DMS153 treated with DMSO at 0.1 percent for 48 hours (cell line): ENCODE data around the gene FAM219B.
"Not testable (repeated sequence)": the region's sequence is repeated elsewhere in the genome, so short reads cannot be mapped to it uniquely, and the experiment has no call there.

ENCODE experiments used
- DNase-seq: peaks from one replicate; lab custom pipeline; 2025; ENCODE audit not compliant: unreplicated experiment; lab: John Stamatoyannopoulos, UW

The FAM219B gene

DNA sequence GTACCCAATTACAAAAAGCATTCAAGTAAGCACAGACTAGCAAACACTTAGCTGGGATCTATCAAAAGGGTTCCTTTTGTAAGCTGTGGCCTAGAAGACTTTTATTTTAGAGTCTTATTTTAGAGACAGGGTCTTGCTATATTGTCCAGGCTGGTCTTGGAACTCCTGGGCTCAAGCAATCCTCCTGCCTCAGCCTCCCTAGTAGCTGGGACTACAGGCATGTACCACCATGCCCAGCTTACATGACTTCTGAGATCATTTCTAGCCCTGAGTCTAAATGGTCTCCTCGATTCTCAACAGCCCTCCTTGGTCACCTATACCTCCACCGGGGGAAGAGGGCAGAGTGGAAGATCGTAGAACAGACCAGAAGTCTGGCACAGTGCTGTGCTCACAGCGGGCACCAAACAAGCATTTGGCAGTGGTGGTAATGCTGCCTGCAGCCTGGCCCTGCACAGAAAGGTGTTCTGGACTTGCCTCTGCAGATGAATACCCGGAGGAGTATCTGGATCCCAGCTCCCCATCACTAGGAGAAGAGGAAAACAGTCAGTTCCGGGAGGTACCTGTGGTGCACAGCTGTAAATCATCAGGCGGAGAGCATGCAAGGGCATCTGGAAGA lies 2.4 kb downstream of the FAM219B start:
- no peak for DNase-seq

DNA sequence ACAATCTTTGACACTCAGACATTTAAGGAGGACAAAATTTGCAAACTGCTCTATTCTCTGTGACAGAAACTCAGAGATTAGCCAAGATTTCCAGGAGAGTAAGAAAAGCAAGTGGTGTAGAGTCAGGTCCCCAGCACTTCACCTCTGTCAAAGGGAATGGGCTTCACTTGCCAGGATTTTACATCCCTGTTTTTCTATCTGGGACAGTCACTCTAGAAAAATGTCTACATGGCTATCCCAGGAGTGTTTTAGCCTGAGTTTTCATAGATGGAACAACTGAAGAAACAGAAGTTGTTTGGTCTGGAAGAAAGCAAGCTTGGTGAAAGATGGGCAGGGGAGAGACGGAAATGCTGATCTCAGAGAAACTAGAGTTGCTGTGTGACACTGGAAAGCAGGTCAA lies 3.0 kb downstream of the FAM219B start:
- DNase-seq = no peak

DNA sequence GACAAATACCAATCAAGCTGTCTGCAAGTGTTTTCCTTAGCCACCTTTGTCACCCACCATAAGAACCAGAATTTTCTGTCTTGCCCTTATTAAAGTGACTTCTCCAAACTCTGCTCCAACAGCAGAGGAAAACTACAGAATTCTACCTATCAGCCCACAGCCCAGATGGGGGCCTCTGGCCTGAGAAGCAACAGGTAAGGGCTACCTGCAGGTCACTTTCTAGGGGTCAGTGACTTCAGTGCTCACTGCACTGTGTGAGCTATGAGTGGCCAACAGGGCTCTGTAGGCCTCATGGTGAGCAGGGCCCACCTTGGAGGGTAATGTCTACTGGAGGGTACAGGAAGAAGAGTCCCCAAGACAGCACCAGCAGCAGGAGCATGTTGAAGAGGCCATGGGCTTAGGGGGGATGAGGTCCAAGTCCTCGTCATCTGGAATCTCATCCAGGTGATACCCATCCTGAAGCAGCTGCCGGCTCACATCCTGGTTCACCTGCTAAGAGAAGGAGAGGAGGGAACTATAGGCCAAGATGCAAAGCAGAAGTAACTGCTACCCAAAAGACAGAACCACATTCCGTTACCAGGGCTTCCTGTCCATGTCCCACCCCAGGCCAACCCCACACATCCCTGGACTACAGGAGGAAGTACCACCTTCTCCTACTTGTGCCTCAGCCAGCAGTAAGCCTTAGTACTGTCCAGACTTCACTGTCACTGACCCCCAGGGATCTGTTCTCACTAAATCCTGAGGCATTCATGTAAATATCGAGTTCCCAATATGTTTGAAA lies 4.2 kb downstream of the FAM219B start:
- no peak for DNase-seq

DNA sequence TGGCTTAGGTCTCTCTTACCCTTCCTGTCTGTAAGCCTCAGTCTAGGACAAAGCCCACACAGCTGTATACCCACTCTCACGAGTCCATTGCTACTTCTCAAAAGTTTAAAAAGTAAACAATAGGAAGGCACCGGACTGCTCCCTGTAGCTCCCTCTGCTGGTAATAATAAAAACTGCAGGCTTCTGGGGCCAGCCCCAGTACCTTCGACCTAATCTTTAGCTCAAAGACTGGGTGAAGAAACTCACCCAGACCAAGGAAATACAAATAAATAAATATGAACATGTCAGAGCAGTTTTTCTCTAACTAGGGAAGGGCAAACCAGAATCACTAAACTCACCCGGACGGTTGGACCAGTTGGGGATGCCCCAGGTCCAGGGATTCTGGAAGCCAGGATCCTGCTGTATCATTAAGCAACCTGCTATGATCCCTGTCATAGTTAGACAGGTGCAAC lies 5.0 kb downstream of the FAM219B start:
- DNase-seq = no peak

DNA sequence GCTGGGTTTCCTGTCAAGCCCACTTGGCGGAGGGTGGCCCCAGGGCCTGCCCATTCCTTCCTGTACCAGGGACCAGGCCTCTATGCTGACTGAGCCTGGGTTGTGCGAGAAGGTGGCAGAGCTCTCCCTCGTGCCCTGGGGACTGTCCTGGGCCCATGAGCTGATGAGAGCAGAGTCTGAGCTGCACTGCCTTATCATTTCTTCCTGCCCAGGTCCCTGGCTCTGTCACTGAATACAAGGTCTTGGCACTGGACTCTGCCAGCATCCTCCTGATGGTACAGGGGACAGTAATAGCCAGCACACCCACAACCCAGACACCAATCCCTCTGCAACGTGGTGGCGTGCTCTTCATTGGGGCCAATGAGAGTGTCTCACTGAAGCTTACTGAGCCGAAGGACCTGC lies 9.3 kb downstream of the FAM219B start:
- DNase-seq = no peak

DNA sequence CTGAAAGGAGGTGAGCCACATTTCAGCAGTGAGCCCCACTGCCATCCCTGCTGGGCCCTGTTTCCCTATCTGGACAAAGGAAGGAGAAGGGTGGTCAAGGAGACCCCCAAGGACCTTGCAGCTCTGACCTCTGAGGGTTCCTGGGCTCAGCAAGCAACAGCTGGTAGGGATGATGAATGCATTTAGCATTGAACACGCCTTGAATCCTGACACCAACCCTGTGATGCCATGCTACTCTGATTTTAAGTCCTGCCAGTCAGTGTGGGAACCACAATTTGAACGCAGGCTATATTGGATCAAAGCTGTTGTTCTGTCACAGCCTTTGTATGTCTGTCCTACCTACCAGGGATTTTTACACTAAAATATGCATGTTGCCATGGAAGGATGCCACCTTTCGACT lies 10.3 kb downstream of the FAM219B start:
- DNase-seq = no peak

DNA sequence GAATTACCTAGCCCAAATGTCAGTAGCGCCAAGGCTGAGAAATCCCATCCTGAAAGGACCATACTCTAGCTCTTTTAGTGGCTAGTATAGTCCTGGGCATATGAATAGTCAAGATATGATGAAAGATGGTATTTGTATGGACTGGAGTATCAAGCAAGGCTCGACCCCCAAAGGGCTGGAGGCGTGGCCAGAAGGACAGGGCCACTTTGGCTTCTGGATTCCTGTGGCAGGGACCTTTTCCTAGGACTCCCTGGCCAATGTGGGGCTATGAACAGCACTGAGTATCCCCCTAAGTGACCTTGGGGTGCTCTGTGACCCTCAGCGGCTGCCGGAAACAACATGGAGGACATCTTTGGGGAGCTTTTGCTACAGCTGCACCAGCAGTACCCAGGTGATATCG lies 10.8 kb downstream of the FAM219B start:
- DNase-seq = no peak

DNA sequence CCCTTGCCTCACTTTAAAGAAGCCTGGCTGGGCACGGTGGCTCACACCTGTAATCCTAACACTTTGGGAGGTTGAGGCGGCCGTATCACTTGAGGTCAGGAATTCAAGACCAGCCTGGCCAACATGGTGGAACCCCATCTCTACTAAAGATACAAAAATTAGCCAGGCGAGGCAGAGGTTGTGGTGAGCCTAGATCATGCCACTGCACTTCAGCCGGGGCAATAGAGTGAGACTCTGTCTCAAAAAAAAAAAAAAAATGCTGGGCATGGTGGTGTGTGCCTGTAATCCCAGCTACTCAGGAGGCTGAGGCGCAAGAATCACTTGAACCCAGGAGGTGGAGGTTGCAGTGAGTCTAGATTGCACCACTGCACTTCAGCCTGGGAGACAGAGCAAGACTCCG lies 12.3 kb downstream of the FAM219B start:
- not testable (repeated sequence) for DNase-seq

DNA sequence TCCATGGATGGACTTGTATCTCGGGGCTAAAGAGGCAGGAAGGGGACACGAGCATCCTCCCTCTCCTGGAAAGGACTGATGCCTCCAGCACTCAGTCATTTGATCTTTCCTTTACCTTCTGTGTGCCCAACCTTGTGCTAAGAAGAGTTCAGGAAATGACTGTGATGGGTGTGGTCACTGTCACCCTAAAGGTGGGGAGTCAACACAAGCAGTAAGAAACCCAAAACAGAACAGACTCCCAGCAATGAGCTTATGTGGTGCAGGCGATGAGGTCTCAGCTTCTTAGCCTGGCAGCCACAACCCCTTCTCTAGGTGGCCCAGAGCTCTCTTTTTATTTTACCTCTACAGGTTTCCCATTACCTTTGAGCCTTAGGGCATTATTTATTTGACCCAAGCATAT lies 13.0 kb downstream of the FAM219B start:
- no peak for DNase-seq

DNA sequence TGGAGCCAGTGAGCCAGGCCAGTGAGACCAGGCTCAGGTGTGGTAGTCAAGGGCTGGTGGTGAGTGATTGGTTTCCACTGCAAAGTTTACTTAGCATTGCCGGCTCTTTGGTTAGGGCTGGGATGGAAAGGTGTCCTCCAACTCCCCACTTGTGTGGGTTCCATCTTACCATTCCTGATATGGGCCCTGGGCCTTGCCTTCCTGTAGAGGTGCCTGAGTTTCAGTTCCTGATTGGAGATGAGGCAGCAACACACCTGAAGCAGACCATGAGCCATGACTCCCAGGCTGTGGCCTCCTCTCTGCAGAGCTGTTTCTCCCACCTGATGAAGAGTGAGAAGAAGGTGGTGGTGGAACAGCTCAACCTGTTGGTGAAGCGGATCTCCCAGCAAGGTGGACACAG lies 13.7 kb downstream of the FAM219B start:
- no peak for DNase-seq

DNA sequence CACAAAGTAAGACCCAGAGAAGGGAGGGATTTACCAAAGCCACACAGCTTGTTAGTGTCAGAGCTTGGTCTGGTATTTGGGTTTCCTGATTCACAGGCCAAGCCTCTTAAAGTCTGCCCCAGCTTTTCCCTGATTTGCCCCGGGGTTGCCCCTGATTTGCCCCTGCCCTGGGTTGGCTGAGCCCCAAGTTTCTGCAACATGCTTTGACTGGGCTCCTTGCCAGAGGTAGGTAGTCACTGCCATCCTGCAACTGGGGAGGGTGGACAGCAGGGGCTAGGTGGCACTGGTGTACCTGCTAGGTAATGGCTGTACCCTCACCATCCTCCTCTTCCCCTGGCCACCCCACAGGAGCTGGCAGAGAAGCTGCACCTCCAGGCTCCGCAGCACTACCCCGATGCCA lies 14.3 kb downstream of the FAM219B start:
- no peak for DNase-seq

DNA sequence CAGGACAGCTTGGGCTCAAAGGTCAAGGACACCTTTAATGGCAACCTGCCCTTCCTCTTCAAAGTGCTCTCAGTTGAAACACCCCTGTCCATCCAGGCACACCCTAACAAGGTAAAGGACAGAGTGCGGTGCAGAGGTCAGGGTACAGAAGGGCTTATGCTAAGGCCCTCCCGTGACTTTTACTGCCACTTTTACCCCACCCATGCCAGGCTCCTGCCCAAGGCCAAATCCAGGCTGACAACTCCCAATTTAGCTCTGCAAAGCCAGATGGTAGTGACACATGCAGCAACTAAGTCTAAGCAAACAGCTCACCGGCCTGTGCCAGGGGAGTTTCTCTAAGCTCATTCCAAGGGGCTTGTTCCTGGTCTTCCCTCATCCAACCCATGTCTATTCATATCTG lies 15.2 kb downstream of the FAM219B start:
- DNase-seq = no peak

DNA sequence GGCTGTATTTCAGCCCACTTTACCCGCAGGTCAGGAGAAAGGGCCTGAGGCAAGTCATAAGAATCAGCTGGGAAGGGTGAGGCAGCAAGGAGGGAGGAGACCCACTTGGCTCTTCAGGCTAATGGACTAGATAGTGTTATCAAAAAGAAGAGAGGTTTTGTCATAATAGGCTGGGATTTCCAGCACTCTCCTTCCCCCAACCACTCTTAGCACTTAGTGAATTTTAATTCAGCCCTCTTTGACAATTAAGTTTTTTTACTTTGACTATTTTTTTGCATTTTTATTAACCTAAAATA lies 16.0 kb downstream of the FAM219B start:
- DNase-seq = no peak

DNA sequence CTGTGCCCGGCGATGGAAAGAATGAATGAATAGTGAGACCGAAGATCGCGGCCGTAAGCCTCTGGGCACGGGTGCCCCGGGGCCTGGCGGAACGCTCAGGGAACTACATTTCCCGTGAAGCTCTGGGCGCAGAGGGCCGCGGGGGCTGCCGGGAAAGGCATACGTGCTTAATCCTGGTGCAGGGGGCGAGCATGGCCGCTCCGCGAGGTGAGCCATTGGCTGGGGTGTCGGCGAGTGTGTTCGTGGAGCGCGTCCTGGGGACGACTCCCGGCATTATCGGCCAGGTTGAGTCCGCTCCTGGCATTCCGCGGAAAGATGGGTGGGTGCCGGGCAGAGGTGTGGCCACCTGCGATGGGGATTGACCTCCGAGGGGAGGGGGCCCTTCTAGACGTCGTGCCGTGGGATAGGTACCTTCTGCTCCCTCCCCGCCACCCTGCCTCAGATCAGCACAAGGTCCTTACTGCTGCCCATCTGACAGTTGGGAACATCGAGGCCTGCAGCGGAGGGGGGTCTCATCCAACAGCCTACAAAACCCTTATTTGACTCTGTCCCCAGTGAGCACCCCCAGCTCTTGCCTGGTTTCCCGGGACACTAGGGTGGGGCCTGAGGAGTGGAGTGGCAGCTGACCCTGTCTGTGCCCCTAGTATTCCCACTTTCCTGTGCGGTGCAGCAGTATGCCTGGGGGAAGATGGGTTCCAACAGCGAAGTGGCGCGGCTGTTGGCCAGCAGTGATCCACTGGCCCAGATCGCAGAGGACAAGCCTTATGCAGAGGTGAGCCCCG lies 16.6 kb downstream of the FAM219B start, which contains the start of gene MPI:
MPI (plus strand) TSS at position 160 of the 782 bp plus-strand sequence; CDS start at position 192, 32 bp downstream.
- peak; percentile 38 for DNase-seq

DNA sequence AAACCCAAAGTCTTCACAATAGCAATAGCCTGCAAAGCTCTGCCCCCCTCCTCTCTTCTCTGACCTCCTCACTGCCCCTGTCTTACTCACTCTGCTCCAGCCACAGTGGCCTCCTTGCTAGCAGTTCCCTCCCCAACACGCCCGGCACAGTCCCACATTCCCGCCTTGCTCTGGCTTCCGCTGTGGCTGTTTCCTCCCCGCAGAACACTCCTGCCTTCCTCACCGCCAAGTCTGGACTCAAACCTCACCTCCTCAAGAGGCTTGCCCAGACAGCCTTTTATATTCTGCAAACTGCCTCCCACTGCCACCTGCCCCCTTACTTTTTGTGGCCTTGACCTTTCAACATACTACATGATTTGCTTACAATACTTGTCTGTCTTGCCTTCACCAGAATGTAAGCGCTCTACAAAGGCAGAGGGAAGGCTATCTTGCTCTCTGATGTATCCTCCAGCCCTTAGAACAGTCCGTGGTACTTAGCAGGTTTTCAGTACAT lies 17.2 kb downstream of the FAM219B start:
- DNase-seq = no peak

DNA sequence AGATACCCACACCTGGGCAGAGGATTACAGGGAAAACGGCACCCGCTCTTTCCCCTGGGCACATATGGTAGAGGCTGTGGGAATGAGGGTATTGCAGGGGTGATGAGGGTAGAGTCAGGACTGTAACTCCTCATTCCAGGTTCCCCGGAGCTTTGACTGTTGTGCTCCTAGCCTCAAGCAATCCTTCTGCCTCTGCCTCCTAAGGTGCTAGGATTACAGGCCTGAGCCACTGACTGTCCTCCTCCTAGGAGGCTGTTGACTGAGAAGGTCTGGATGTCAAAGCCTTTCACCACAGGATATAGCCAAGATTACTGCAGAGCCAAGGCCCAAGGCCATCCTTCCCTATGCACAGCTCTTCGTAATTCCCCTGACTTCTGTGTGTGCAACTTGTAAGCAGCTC lies 17.9 kb downstream of the FAM219B start:
- DNase-seq = no peak

DNA sequence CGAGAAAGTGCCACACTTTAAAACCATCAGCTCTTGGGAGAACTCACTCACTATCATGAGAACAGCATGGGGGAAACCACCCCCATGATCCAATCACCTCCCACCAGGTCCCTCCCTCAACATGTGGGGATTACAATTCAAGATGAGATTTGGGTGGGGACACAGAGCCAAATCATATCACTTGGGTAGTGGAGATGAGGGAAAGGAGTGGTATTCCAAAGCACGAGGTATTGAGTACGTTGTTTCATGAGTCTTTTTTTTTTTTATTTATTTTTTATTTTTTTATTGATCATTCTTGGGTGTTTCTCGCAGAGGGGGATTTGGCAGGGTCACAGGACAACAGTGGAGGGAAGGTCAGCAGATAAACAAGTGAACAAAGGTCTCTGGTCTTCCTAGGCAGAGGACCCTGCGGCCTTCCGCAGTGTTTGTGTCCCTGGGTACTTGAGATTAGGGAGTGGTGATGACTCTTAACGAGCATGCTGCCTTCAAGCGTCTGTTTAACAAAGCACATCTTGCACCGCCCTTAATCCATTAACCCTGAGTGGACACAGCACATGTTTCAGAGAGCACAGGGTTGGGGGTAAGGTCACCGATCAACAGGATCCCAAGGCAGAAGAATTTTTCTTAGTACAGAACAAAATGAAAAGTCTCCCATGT lies 19.0 kb downstream of the FAM219B start:
- not testable (repeated sequence) for DNase-seq

DNA sequence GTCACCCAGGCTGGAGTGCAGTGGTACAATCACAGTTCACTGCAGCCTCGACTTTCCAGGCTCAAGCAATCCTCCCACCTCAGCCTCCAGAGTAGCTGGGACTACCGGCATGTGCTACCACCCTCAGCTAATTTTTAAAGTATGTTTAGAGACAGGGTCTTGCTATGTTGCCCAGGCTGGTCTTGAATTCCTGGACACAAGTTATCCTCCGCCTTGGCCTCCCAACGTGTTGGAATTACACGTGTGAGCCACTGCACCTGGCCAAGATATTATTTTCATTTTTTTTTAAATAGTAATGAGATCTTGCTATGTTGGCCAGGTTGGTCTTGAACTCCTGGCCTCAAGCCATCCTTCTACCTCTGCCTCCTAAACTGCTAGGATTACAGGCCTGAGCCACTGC lies 21.2 kb downstream of the FAM219B start:
- no peak for DNase-seq

DNA sequence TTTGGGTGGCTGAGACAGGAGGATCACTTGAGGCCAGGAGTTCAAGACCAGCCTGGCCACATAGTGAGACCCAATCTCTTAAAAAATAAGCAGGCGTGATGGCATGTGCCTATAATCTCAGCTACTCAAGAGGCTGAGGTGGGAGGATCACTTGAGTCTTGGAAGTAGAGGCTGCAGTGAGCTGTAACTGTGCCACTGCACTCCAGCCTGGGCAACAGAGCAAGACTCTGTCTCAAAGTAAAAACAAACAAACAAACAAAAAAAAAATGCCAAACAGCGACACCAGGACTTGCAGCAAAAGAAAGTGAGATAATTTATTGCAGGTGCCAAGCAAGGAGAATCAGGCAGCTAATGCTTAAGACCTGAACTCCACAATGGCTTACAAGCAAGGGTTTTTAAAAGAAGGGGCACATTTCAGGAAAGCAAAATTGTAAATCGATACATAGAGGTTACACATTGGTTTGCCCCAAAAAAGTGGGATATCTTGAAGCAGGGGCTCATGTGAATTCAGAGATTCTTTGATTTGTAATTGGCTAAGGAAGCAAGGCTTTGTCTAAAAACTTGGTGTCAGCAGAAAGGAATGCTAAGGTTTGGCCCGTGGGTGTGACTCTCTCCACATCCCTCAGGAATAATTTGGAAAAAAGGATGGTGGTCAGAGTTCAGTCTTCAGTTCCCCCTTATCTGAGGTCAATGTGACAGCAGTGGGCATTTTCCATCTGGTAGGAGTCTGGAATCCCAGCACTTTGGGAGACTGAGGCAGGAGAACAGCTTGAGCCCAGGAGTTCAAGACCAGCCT lies 22.0 kb downstream of the FAM219B start:
- DNase-seq = no peak

DNA sequence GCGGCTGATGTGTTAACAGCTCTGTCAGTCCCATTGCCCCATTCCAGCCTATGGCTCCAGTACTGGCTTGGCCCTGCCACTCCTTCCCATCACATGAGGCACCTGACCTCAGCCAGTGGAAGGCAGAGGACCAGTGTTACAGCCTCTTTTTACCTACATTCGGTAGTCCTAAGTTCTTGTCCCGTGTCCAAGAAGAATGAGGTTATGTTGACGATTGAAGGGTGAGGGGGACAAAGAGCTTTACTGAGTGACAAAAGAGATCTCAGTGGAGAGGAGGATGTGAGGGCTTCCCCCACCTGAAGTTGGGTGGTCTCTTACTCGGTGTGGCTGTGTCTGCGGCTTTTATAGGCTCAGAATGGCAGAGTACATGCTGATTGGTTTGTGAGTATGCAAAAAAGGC lies 24.1 kb downstream of the FAM219B start:
- DNase-seq = no peak

DNA sequence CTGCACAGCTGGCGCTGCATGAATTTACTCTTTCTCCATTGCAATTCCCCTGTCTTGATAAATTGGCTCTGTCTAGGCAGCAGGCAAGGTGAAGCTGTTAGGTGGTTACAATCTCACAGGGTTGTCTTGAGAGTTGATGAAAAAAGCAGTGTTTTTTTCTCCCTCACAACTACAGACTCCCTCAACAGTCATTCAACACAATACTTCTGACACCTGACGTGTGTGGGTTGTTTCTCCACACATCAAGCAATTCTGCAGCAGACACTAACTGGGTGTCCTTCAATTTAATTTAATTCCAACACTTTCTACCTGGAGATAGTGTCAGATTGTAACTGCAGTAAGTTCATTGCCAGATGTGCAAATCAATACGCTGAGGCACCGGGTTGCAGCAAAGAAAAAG lies 28.4 kb downstream of the FAM219B start:
- DNase-seq = no peak
